IMR-90 (cell line): ENCODE data around the gene ZBTB40. TPM values are rescaled to one million over a fixed set of nuclear protein-coding genes. Genes with fewer than 3 reads are reported as not detected.

Experiments used
- ATAC-seq: fragments of 200-7000 bp; cut with Tn5 transposase; 2 replicates; pipeline ENCODE4 v1.9.1; 2020; ENCODE audit warnings: low read depth, mild to moderate bottlenecking, moderate library complexity
- BruUV-seq: library from RNA; stranded (reverse); fragments of 400-500 nt; replicated peaks from 2 replicates; lab custom pipeline; 2021; lab: Mats Ljungman, UMichigan
- CTCF ChIA-PET: fragments of 300-600 bp; formaldehyde crosslinking; extraction: SDS; loops from one replicate; lab custom pipeline; 2021; ENCODE audit warnings: antibody characterized with exemption; lab: Yijun Ruan, JAX
- POLR2A ChIA-PET: fragments of 300-600 bp; sonication (Branson Sonifier 250); formaldehyde crosslinking; loops from one replicate; lab custom pipeline; 2022; ENCODE audit warnings: antibody characterized with exemption; ENCODE audit not compliant: unreplicated experiment; lab: Charles Lee
- DNase-seq: peaks from one replicate; pipeline ENCODE4 v3.0.0; 2013
- H2AFZ ChIP-seq: replicated peaks from 2 replicates; pipeline ENCODE3; 2013; ENCODE audit warnings: low read length, mild to moderate bottlenecking; ENCODE audit not compliant: poor library complexity
- H2AK5ac ChIP-seq: 2 replicates; pipeline ENCODE4 v1.6.1; 2013; ENCODE audit warnings: low read depth, low read length, inconsistent platforms
- H2AK9ac ChIP-seq: replicated peaks from 2 replicates; pipeline ENCODE3; 2013; ENCODE audit warnings: mild to moderate bottlenecking, low read depth, low read length, moderate library complexity; ENCODE audit not compliant: poor library complexity
- H2BK120ac ChIP-seq: 2 replicates; pipeline ENCODE4 v1.6.1; 2013; ENCODE audit warnings: low read depth, low read length, inconsistent platforms
- H2BK15ac ChIP-seq: 3 replicates; pipeline ENCODE4 v1.6.1; 2013; ENCODE audit warnings: low read depth, low read length, inconsistent platforms
- H2BK20ac ChIP-seq: 2 replicates; pipeline ENCODE4 v1.6.1; 2013; ENCODE audit warnings: low read depth, mild to moderate bottlenecking, inconsistent platforms, low read length, moderate library complexity
- H2BK5ac ChIP-seq: 2 replicates; pipeline ENCODE4 v1.6.1; 2013; ENCODE audit warnings: mild to moderate bottlenecking, low read depth, low read length, inconsistent platforms; ENCODE audit not compliant: poor library complexity, severe bottlenecking
- H3K14ac ChIP-seq: replicated peaks from 2 replicates; pipeline ENCODE4 v1.6.1; 2013; ENCODE audit warnings: low read depth, low read length, inconsistent platforms
- H3K18ac ChIP-seq: 2 replicates; pipeline ENCODE4 v1.6.1; 2013; ENCODE audit warnings: low read depth, low read length, control low read depth
- H3K23ac ChIP-seq: 2 replicates; pipeline ENCODE4 v1.6.1; 2013; ENCODE audit warnings: low read depth, low read length, inconsistent platforms
- H3K27ac ChIP-seq: 2 replicates; pipeline ENCODE4 v1.5.1; 2013; ENCODE audit warnings: mild to moderate bottlenecking, control low read depth, low read length; ENCODE audit not compliant: insufficient read depth
- H3K27me3 ChIP-seq: 2 replicates; pipeline ENCODE4 v1.6.1; 2013; ENCODE audit warnings: low read length; ENCODE audit not compliant: control insufficient read depth, insufficient read depth
- H3K36me3 ChIP-seq: 2 replicates; pipeline ENCODE4 v1.6.1; 2013; ENCODE audit warnings: low read length, mixed read lengths; ENCODE audit not compliant: control insufficient read depth, insufficient read depth
- H3K4ac ChIP-seq: 2 replicates; pipeline ENCODE4 v1.6.1; 2013; ENCODE audit warnings: low read depth, low read length, inconsistent platforms
- H3K4me1 ChIP-seq: 2 replicates; pipeline ENCODE4 v1.6.1; 2013; ENCODE audit warnings: low read length, mixed read lengths; ENCODE audit not compliant: control insufficient read depth, insufficient read depth
- H3K4me2 ChIP-seq: 2 replicates; pipeline ENCODE4 v1.6.1; 2013; ENCODE audit warnings: low read depth, mild to moderate bottlenecking, control low read depth, low read length, moderate library complexity
- H3K4me3 ChIP-seq: 2 replicates; pipeline ENCODE4 v1.5.1; 2013; ENCODE audit warnings: low read depth, mild to moderate bottlenecking, control low read depth, low read length, moderate library complexity; ENCODE audit not compliant: insufficient read depth
- H3K56ac ChIP-seq: 2 replicates; pipeline ENCODE4 v1.6.1; 2013; ENCODE audit warnings: low read length, inconsistent platforms; ENCODE audit not compliant: insufficient read depth; ENCODE audit errors: extremely low read depth
- H3K79me1 ChIP-seq, 2 experiments: 2 replicates each; pipeline ENCODE4 v1.6.1; 2013; ENCODE audit warnings: low read length in 2 of 2, inconsistent platforms in 1 of 2, low read depth in 1 of 2
- H3K9ac ChIP-seq: 2 replicates; pipeline ENCODE4 v1.6.1; 2013; ENCODE audit warnings: low read depth, low read length, control low read depth
- H3K9me1 ChIP-seq: 2 replicates; pipeline ENCODE4 v1.6.1; 2013; ENCODE audit warnings: low read length, inconsistent platforms; ENCODE audit not compliant: insufficient read depth
- H3K9me3 ChIP-seq: 2 replicates; pipeline ENCODE4 v1.6.1; 2013; ENCODE audit warnings: low read length; ENCODE audit not compliant: control insufficient read depth, insufficient read depth
- H4K20me1 ChIP-seq: 2 replicates; pipeline ENCODE4 v1.6.1; 2013; ENCODE audit warnings: low read length, inconsistent platforms; ENCODE audit not compliant: insufficient read depth
- H4K5ac ChIP-seq: 2 replicates; pipeline ENCODE4 v1.6.1; 2013; ENCODE audit warnings: mild to moderate bottlenecking, low read depth, low read length, control low read depth
- H4K8ac ChIP-seq, 2 experiments: 2 replicates each; pipeline ENCODE4 v1.6.1; 2013; ENCODE audit warnings: low read depth in 2 of 2, low read length in 2 of 2, control low read depth in 1 of 2, inconsistent platforms in 1 of 2
- H4K91ac ChIP-seq: 2 replicates; pipeline ENCODE4 v1.6.1; 2013; ENCODE audit warnings: low read depth, low read length, inconsistent platforms; ENCODE audit not compliant: insufficient read depth
- BHLHE40 ChIP-seq: fragments of 150-350 bp; IDR thresholded peaks from 2 replicates; pipeline ENCODE4 v1.6.1; 2016; ENCODE audit warnings: mild to moderate bottlenecking, low read depth, low read length
- CEBPB ChIP-seq: IDR thresholded peaks from 2 replicates; pipeline ENCODE4 v1.6.1; 2012; ENCODE audit warnings: low read depth, low read length, improper control_type of control experiment
- CHD1 ChIP-seq: IDR thresholded peaks from 2 replicates; pipeline ENCODE4 v1.6.1; 2012; ENCODE audit warnings: low read depth, low read length, improper control_type of control experiment
- CTCF ChIP-seq: conservative IDR thresholded peaks from 2 replicates; pipeline ENCODE4 v1.5.1; 2012; ENCODE audit warnings: mild to moderate bottlenecking, low read depth, low read length, improper control_type of control experiment
- ELK1 ChIP-seq: fragments of 150-350 bp; IDR thresholded peaks from 2 replicates; pipeline ENCODE4 v1.6.1; 2016; ENCODE audit warnings: low read depth, mild to moderate bottlenecking, low read length, moderate library complexity, borderline replicate concordance
- FOS ChIP-seq: fragments of 150-350 bp; IDR thresholded peaks from 2 replicates; pipeline ENCODE4 v1.6.1; 2016; ENCODE audit warnings: low read depth, low read length
- MAFK ChIP-seq: IDR thresholded peaks from 2 replicates; pipeline ENCODE4 v1.6.1; 2012; ENCODE audit warnings: low read depth, low read length, improper control_type of control experiment
- MAZ ChIP-seq: IDR thresholded peaks from 2 replicates; pipeline ENCODE4 v1.6.1; 2012; ENCODE audit warnings: low read depth, mild to moderate bottlenecking, low read length, improper control_type of control experiment, moderate library complexity, borderline replicate concordance
- NFE2L2 ChIP-seq: fragments of 150-350 bp; IDR thresholded peaks from 2 replicates; pipeline ENCODE4 v1.6.1; 2016; ENCODE audit warnings: low read depth, mild to moderate bottlenecking, low read length
- POLR2A ChIP-seq: IDR thresholded peaks from 2 replicates; pipeline ENCODE4 v1.6.1; 2012; ENCODE audit warnings: mild to moderate bottlenecking, low read depth, low read length
- RAD21 ChIP-seq: IDR thresholded peaks from 2 replicates; pipeline ENCODE4 v1.6.1; 2012; ENCODE audit warnings: low read length, improper control_type of control experiment
- RCOR1 ChIP-seq: IDR thresholded peaks from 2 replicates; pipeline ENCODE4 v1.6.1; 2012; ENCODE audit warnings: mild to moderate bottlenecking, low read length, improper control_type of control experiment; ENCODE audit not compliant: insufficient replicate concordance
- RFX5 ChIP-seq: IDR thresholded peaks from 2 replicates; pipeline ENCODE4 v1.8.0; 2012; ENCODE audit warnings: low read depth, mild to moderate bottlenecking, low read length, moderate library complexity
- SMC3 ChIP-seq: fragments of 150-350 bp; IDR thresholded peaks from 2 replicates; pipeline ENCODE4 v1.6.1; 2016; ENCODE audit warnings: low read depth, mild to moderate bottlenecking, antibody characterized with exemption, low read length, moderate library complexity
- USF2 ChIP-seq: fragments of 150-350 bp; IDR thresholded peaks from 2 replicates; pipeline ENCODE4 v1.6.1; 2017; ENCODE audit warnings: mild to moderate bottlenecking, antibody characterized with exemption, low read length, low read depth
- WGBS, 2 experiments: methylation state at CpG; one replicate each; pipeline versions ENCODE4 v1.1.5 to v1.1.7; 2013; ENCODE audit warnings: missing lambda C conversion rate in 2 of 2; ENCODE audit not compliant: insufficient read length in 1 of 2; ENCODE audit errors: extremely low coverage in 2 of 2; 5-methylcytosine and 5-hydroxymethylcytosine counted together
- dilution Hi-C: fragments of 300-500 bp; cut with HindIII; formaldehyde crosslinking; loops from one replicate; pipeline ENCODE4 v1.14.3; 2018; ENCODE audit warnings: low sequenced_read_pairs; ENCODE audit not compliant: unreplicated experiment
- in situ Hi-C: fragments of 300-500 bp; cut with MboI; formaldehyde crosslinking; loops from 3 replicates; pipeline ENCODE4 v1.14.3; 2019; ENCODE audit warnings: low sequenced_read_pairs, inconsistent platforms, mixed read lengths
- intact Hi-C: fragments of 100-400 bp; cut with micrococcal nuclease; formaldehyde crosslinking; loops from 2 replicates; pipeline ENCODE4 v1.10.0; 2022
- polyA plus RNA-seq, 3 experiments: library from polyadenylated mRNA; depleted of rRNA; stranded (reverse); fragments of >200 nt; gene quantifications; 2 replicates each; pipeline ENCODE4 v1.2.3, GENCODE V29; 2012; ENCODE audit warnings: low replicate concordance in 1 of 3
- total RNA-seq: library from RNA; depleted of rRNA; stranded (reverse); fragments of >200 nt; gene quantifications from 2 replicates; pipeline ENCODE4 v1.2.3, GENCODE V29; 2012

The ZBTB40 gene
- total and polyA plus RNA-seq, 2 of the 4 experiments (the other 2 are of a cell fraction) = 6.0 to 9.7 TPM

- Histone ChIP-seq H3K4me3 (no peak overlapping the region), H3K4me1 (no peaks in the 10 kb centered on the region), H3K9me1 (0 out of 2 replicates have a peak, but pooled peaks cover 2% of the 10 kb centered on the region), H4K91ac (no peak overlapping the region), H2BK120ac (no peak overlapping the region), H2AFZ (no peak overlapping the region), H3K27ac (no peak overlapping the region), H4K20me1 (no peaks in the 10 kb centered on the region), H3K27me3 (no peaks in the 10 kb centered on the region), H2BK5ac (no peak overlapping the region), H3K79me1 (no peaks in the 10 kb centered on the region), H3K23ac (no peak overlapping the region), H3K9me3 (no peaks in the 10 kb centered on the region), H3K18ac (no peak overlapping the region), H3K14ac (no peak overlapping the region), H3K56ac (no peak overlapping the region), H4K8ac (no peak overlapping the region), H2BK20ac (no peak overlapping the region), H3K9ac (no peak overlapping the region), H2BK15ac (no peak overlapping the region), H4K5ac (no peak overlapping the region), H3K36me3 (peaks cover 54% of the 10 kb centered on the region), H2AK9ac (no peak overlapping the region), H3K4ac (no peak overlapping the region), H2AK5ac (no peak overlapping the region), H3K4me2 (no peak overlapping the region)
- WGBS, 2 experiments = 69% methylated on average over 4 of the region's 7 CpGs; no CpG with 5 or more reads in 1 of the 2 experiments
- BruUV-seq = no TSS peak
- DNase-seq (peak; percentile 34), ATAC-seq (no peak)
- dilution Hi-C loops (no loop called here), in situ Hi-C loops (no loop called here), intact Hi-C loops (no loop called here)
- POLR2A ChIA-PET = no interaction called here
- TF ChIP-seq BHLHE40 (no peak), RCOR1 (no peak), FOS (no peak), CEBPB (no peak), CHD1 (no peak), ELK1 (no peak), RFX5 (no peak), MAFK (no peak), SMC3 (no peak), CTCF (no peak), NFE2L2 (no peak), USF2 (no peak), RAD21 (no peak), POLR2A (no peak), MAZ (no peak)
- CTCF ChIA-PET = no interaction called here
These were observed 66.3 kb downstream of the ZBTB40 start for GRCh38 chr1:22517956-22518355.
